Endothelial cell of umbilical vein (primary cell): ENCODE data around the gene EIF4E1B. TPM values are rescaled to one million over a fixed set of nuclear protein-coding genes. Genes with fewer than 3 reads are reported as not detected.

Experiments used
- BruUV-seq: library from RNA; stranded (reverse); fragments of 400-500 nt; replicated peaks from 2 replicates; lab custom pipeline; 2021; lab: Mats Ljungman, UMichigan
- CTCF ChIA-PET: fragments of 300-600, 350-600 bp; sonication (Branson Sonifier 250); formaldehyde crosslinking; loops from one replicate; lab custom pipeline; 2021; ENCODE audit warnings: antibody characterized with exemption, inconsistent platforms; lab: Charles Lee
- POLR2A ChIA-PET: fragments of 300-600, 350-600 bp; sonication (Branson Sonifier 250); formaldehyde crosslinking; loops from one replicate; lab custom pipeline; 2021; ENCODE audit warnings: antibody characterized with exemption, inconsistent platforms; lab: Charles Lee
- DNase-seq: peaks from one replicate; pipeline ENCODE4 v3.0.0-alpha.2; 2011; ENCODE audit warnings: low read depth, low spot score
- FAIRE-seq: peaks from 2 replicates; lab custom pipeline; 2011; peaks lifted over from hg19 to GRCh38; lab: Jason Lieb, UNC
- H2AFZ ChIP-seq: 2 replicates; pipeline ENCODE4 v1.6.0; 2012; ENCODE audit warnings: low read depth, low read length, control low read depth, inconsistent platforms
- H3K27ac ChIP-seq: 2 replicates; pipeline ENCODE4 v1.5.1; 2011; ENCODE audit warnings: low read depth, mild to moderate bottlenecking, control low read depth, low read length, moderate library complexity; ENCODE audit not compliant: insufficient read depth
- H3K27me3 ChIP-seq, 2 experiments: 2 replicates each; pipeline versions ENCODE4 v1.6.0 to v1.6.1; 2011; ENCODE audit warnings: low read length in 2 of 2, mixed read lengths in 1 of 2; ENCODE audit not compliant: control insufficient read depth in 2 of 2, insufficient read depth in 2 of 2
- H3K36me3 ChIP-seq, 2 experiments: 2 replicates in 1 of 2; 3 replicates in 1 of 2; pipeline ENCODE4 v1.5.1; 2011; ENCODE audit warnings: low read length in 2 of 2, mild to moderate bottlenecking in 1 of 2, moderate library complexity in 1 of 2; ENCODE audit not compliant: control insufficient read depth in 2 of 2, insufficient read depth in 2 of 2; ENCODE audit errors: extremely low read depth in 1 of 2
- H3K4me1 ChIP-seq: 3 replicates; pipeline ENCODE4 v1.5.1; 2011; ENCODE audit warnings: mild to moderate bottlenecking, low read length; ENCODE audit not compliant: control insufficient read depth, insufficient read depth; ENCODE audit errors: extremely low read depth
- H3K4me2 ChIP-seq: 2 replicates; pipeline ENCODE4 v1.6.1; 2011; ENCODE audit warnings: low read length, control low read depth, mixed read lengths; ENCODE audit not compliant: insufficient read depth
- H3K4me3 ChIP-seq, 3 experiments: fragments of 200-600 bp in 1 of 3; sonication (generic), shearing (Covaris generic) in 1 of 3; replicated peaks in 1 of 3; 2 replicates each; pipeline ENCODE4 v1.5.1; 2011 to 2016; ENCODE audit warnings: control low read depth in 3 of 3, low read length in 3 of 3, mild to moderate bottlenecking in 2 of 3, inconsistent platforms in 1 of 3, low read depth in 1 of 3, moderate library complexity in 1 of 3; ENCODE audit not compliant: insufficient read depth in 1 of 3
- H3K79me2 ChIP-seq: 2 replicates; pipeline ENCODE4 v1.6.0; 2012; ENCODE audit warnings: low read length, inconsistent platforms; ENCODE audit not compliant: control insufficient read depth, insufficient read depth
- H3K9ac ChIP-seq: replicated peaks from 2 replicates; pipeline ENCODE3; 2011; ENCODE audit warnings: low read length, control low read depth; ENCODE audit not compliant: insufficient read depth; ENCODE audit errors: extremely low read depth
- H3K9me1 ChIP-seq: replicated peaks from 3 replicates; pipeline ENCODE4 v1.6.0; 2011; ENCODE audit warnings: mild to moderate bottlenecking, low read length; ENCODE audit not compliant: control insufficient read depth, insufficient read depth; ENCODE audit errors: extremely low read depth
- H3K9me3 ChIP-seq: replicated peaks from 2 replicates; pipeline ENCODE4 v1.5.1; 2012; ENCODE audit warnings: low read length, inconsistent platforms; ENCODE audit not compliant: control insufficient read depth, insufficient read depth
- H4K20me1 ChIP-seq: replicated peaks from 2 replicates; pipeline ENCODE3; 2011; ENCODE audit warnings: mild to moderate bottlenecking, low read length; ENCODE audit not compliant: control insufficient read depth, insufficient read depth; ENCODE audit errors: extremely low read depth
- EZH2 ChIP-seq: IDR thresholded peaks from 2 replicates; pipeline ENCODE4 v1.6.1; 2012; ENCODE audit warnings: borderline replicate concordance, low read depth, mild to moderate bottlenecking, moderate library complexity, low read length, inconsistent platforms; ENCODE audit not compliant: severe bottlenecking
- FOS ChIP-seq: IDR thresholded peaks from 2 replicates; pipeline ENCODE4 v1.6.1; 2011; ENCODE audit warnings: mild to moderate bottlenecking, low read length, moderate library complexity, borderline replicate concordance; ENCODE audit not compliant: insufficient read depth
- GATA2 ChIP-seq: IDR thresholded peaks from 2 replicates; pipeline ENCODE4 v1.7.0; 2011; ENCODE audit warnings: low read depth, mild to moderate bottlenecking, moderate library complexity, mixed read lengths, low read length; ENCODE audit not compliant: insufficient read length, insufficient read depth
- MYC ChIP-seq: IDR thresholded peaks from one replicate; pipeline ENCODE4 v1.6.1; 2011; ENCODE audit warnings: mild to moderate bottlenecking, low read depth, low read length
- POLR2A ChIP-seq: IDR thresholded peaks from 2 replicates; pipeline ENCODE4 v1.6.1; 2012; ENCODE audit warnings: low read depth, mild to moderate bottlenecking, control low read depth, low read length
- POLR2AphosphoS5 ChIP-seq: IDR thresholded peaks from 2 replicates; pipeline ENCODE4 v1.6.1; 2012; ENCODE audit warnings: low read depth, mild to moderate bottlenecking, control low read depth, low read length, moderate library complexity; ENCODE audit not compliant: insufficient read depth
- dilution Hi-C: fragments of 300-500 bp; cut with MboI; formaldehyde crosslinking; loops from one replicate; pipeline ENCODE4 v1.15.0; 2019; ENCODE audit warnings: low sequenced_read_pairs; ENCODE audit not compliant: extremely low pct_ligation_motif_present
- intact Hi-C: fragments of 100-400 bp; cut with micrococcal nuclease; formaldehyde crosslinking; loops from one replicate; pipeline ENCODE4 v1.10.0; 2022
- polyA plus RNA-seq, 4 experiments: library from polyadenylated mRNA; depleted of rRNA in 3 of 4; stranded (reverse) in 3 of 4; unstranded in 1 of 4; fragments of >200 nt; gene quantifications; 2 replicates each; pipeline versions ENCODE4 v1.2.1 to v1.2.3, GENCODE V29; 2011 to 2012; ENCODE audit warnings: missing spikeins in 1 of 4
- total RNA-seq: library from RNA; stranded (reverse); gene quantifications from 2 replicates; pipeline ENCODE4 v1.2.3, GENCODE V29; 2021
- TF ChIP-seq, protein P1 (sequence below): IDR thresholded peaks from 2 replicates; pipeline ENCODE4 v1.6.1; 2011; ENCODE audit not compliant: insufficient read depth, insufficient read length
- TF ChIP-seq, protein P2 (sequence below), 2 donors: IDR thresholded peaks; 1 replicate in 1 of 2; 2 replicates in 1 of 2; pipeline ENCODE4 v1.5.1; 2011; ENCODE audit warnings: low read length in 2 of 2, mild to moderate bottlenecking in 2 of 2, moderate library complexity in 2 of 2, control low read depth in 1 of 2, inconsistent platforms in 1 of 2, low read depth in 1 of 2; ENCODE audit not compliant: insufficient read depth in 1 of 2; ENCODE audit errors: extremely low read depth in 1 of 2

EIF4E1B gene
- total and polyA plus RNA-seq, 2 donors (not counting 3 experiments of a cell fraction or from before 2014, with no cell fraction given) = not detected

DNA sequence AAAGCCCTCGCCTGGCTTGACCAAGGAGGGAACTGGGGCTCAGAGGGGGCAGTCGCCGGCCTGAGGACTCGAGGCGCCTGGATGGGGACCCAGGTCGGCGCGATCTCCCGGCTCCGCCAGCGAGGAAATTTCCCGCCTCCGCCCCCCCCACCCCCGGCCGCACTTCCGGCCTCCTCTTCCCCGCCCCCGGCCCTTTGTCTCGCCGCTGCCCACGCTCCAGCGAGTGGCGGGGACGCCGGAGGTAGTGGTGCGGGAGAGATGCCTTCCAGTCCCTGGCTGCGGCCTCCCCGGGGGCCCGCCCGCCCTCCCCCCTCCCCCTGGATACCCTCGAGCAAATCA, 20.1 kb upstream of the EIF4E1B start:
- TF ChIP-seq EZH2 = no peak
- no peak for TF ChIP-seq MYC
- TF ChIP-seq GATA2 = no peak
- TF ChIP-seq, protein P1, sequence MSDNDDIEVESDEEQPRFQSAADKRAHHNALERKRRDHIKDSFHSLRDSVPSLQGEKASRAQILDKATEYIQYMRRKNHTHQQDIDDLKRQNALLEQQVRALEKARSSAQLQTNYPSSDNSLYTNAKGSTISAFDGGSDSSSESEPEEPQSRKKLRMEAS = no peak
- TF ChIP-seq FOS = no peak
- TF ChIP-seq, protein P2, sequence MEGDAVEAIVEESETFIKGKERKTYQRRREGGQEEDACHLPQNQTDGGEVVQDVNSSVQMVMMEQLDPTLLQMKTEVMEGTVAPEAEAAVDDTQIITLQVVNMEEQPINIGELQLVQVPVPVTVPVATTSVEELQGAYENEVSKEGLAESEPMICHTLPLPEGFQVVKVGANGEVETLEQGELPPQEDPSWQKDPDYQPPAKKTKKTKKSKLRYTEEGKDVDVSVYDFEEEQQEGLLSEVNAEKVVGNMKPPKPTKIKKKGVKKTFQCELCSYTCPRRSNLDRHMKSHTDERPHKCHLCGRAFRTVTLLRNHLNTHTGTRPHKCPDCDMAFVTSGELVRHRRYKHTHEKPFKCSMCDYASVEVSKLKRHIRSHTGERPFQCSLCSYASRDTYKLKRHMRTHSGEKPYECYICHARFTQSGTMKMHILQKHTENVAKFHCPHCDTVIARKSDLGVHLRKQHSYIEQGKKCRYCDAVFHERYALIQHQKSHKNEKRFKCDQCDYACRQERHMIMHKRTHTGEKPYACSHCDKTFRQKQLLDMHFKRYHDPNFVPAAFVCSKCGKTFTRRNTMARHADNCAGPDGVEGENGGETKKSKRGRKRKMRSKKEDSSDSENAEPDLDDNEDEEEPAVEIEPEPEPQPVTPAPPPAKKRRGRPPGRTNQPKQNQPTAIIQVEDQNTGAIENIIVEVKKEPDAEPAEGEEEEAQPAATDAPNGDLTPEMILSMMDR (IDR thresholded peaks at IDR 0.05; ENCODE audit: extremely low read depth in 1 of 2, insufficient read depth in 1 of 2, low read depth in 1 of 2, low read length in 2 of 2) = no peak
- TF ChIP-seq POLR2AphosphoS5 = no peak
- TF ChIP-seq POLR2A = no peak
- Histone ChIP-seq H4K20me1 (no peaks in the 10 kb centered on the region), H3K9me3 (no peaks in the 10 kb centered on the region), H3K9ac (peak overlapping the region; percentile 40), H3K4me2 (peak overlapping the region; percentile 65), H3K79me2 (no peaks in the 10 kb centered on the region), H3K27me3 (no peaks in the 10 kb centered on the region), H3K36me3 (no peaks in the 10 kb centered on the region), H3K4me1 (peaks cover 9% of the 10 kb centered on the region), H3K9me1 (no peaks in the 10 kb centered on the region), H3K27ac (no peak overlapping the region), H2AFZ (peak overlapping the region; percentile 86), H3K4me3 (peak overlapping the region; percentile 18 to 63 (median 47))
- FAIRE-seq (no peak), DNase-seq (no peak)
- intact Hi-C loops = loop anchor here (10.0 kb wide), 1 partner anchor 166 kb away; the partner anchor contains the start of gene FAF2
- CTCF ChIA-PET = no interaction called here
- no TSS peak for BruUV-seq
- dilution Hi-C loops = no loop called here
- POLR2A ChIA-PET = no interaction called here
